ENCODE data around the gene ENHO. TPM values are rescaled to one million over a fixed set of nuclear protein-coding genes. Genes with fewer than 3 reads are reported as not detected.

Gene ENHO
- total RNA-seq = not detected

GRCh38 chr9:34522971-34523797, at the start of gene ENHO:
Gene ENHO (minus strand): TSS chr9:34522990. CDS start chr9:34521695, 1,295 bp downstream.
- Mint-ChIP-seq H3K27me3 (peaks cover 10% of the 10 kb centered on the region), H3K9me3 (no peaks in the 10 kb centered on the region), H3K4me1 (ENCODE audit: low read depth) (peaks cover 23% of the 10 kb centered on the region), H3K27ac (no peak within 1 kb of the TSS), H3K36me3 (ENCODE audit: low read depth) (no peaks in the 10 kb centered on the region), H3K4me3 (peak within 1 kb of the TSS; percentile 50)
- POLR2A ChIA-PET = interaction anchor here (0.8 to 1.1 kb wide), 2 partner anchors 25 to 97 kb away, joined by 3 read pairs; partner anchors contain the start of gene DCTN3
- DNase-seq (peak; percentile 86), ATAC-seq (peak; percentile 99)
- CTCF ChIA-PET = interaction anchor here (0.7 to 1.9 kb wide), 5 partner anchors 23 to 144 kb away, joined by 3 to 6 read pairs (median 4); no protein-coding TSS in a partner anchor
- intact Hi-C loops (cut with micrococcal nuclease) = no loop called here
- TF ChIP-seq CTCF (IDR thresholded peaks at IDR 0.05) = no peak

- TF ChIP-seq CTCF (IDR thresholded peaks at IDR 0.05) = no peak
- POLR2A ChIA-PET = no interaction called here
- CTCF ChIA-PET = no interaction called here
- Mint-ChIP-seq H3K27ac (no peak overlapping the region), H3K4me1 (ENCODE audit: low read depth) (peaks cover under 1% of the 10 kb centered on the region), H3K9me3 (no peaks in the 10 kb centered on the region), H3K36me3 (ENCODE audit: low read depth) (no peaks in the 10 kb centered on the region), H3K4me3 (no peak overlapping the region), H3K27me3 (peaks cover 21% of the 10 kb centered on the region)
- DNase-seq (no peak), ATAC-seq (no peak)
- intact Hi-C loops (cut with micrococcal nuclease) = no loop called here
Measured at GRCh38 chr9:34572092-34572491, 49.3 kb upstream of the ENHO start.

GRCh38 chr9:34571481-34571810, 48.7 kb upstream of the ENHO start:
- H3K27me3 Mint-ChIP-seq = peaks cover 23% of the 10 kb centered on the region
- DNase-seq (no peak), ATAC-seq (no peak)
- ChIA-PET POLR2A (no interaction called here), CTCF (interaction anchor here (1.7 kb wide), 2 partner anchors 9 to 20 kb away, joined by 5 to 8 read pairs; no protein-coding TSS in a partner anchor)
- H3K9me3 Mint-ChIP-seq = no peaks in the 10 kb centered on the region
- no peaks in the 10 kb centered on the region for H3K36me3 Mint-ChIP-seq (ENCODE audit: low read depth)
- no peaks in the 10 kb centered on the region for H3K4me1 Mint-ChIP-seq (ENCODE audit: low read depth)
- TF ChIP-seq CTCF (IDR thresholded peaks at IDR 0.05) = no peak
- intact Hi-C loops (cut with micrococcal nuclease) = no loop called here
- no peak overlapping the region for H3K27ac Mint-ChIP-seq
- no peak overlapping the region for H3K4me3 Mint-ChIP-seq

- no peaks in the 10 kb centered on the region for H3K36me3 Mint-ChIP-seq (ENCODE audit: low read depth)
- TF ChIP-seq CTCF (IDR thresholded peaks at IDR 0.05) = no peak
- ATAC-seq = no peak
- H3K4me1 Mint-ChIP-seq (ENCODE audit: low read depth) = no peaks in the 10 kb centered on the region
- ChIA-PET CTCF (interaction anchor here (1.7 kb wide), 2 partner anchors 9 to 21 kb away, joined by 5 to 8 read pairs; no protein-coding TSS in a partner anchor), POLR2A (no interaction called here)
- no peaks in the 10 kb centered on the region for H3K9me3 Mint-ChIP-seq
- H3K27me3 Mint-ChIP-seq = peaks cover 19% of the 10 kb centered on the region
- no peak overlapping the region for H3K27ac Mint-ChIP-seq
- intact Hi-C loops (cut with micrococcal nuclease) = no loop called here
- no peak overlapping the region for H3K4me3 Mint-ChIP-seq
- DNase-seq = no peak
Measured at GRCh38 chr9:34570809-34571480, 48.2 kb upstream of the ENHO start.

- intact Hi-C loops (cut with micrococcal nuclease) = no loop called here
- CTCF ChIA-PET = interaction anchor here (1.1 to 1.7 kb wide), 3 partner anchors 8 to 33 kb away, joined by 4 to 8 read pairs (median 5); no protein-coding TSS in a partner anchor
- Mint-ChIP-seq H3K27me3 (peaks cover 16% of the 10 kb centered on the region), H3K36me3 (ENCODE audit: low read depth) (no peaks in the 10 kb centered on the region), H3K9me3 (no peaks in the 10 kb centered on the region), H3K4me3 (no peak overlapping the region), H3K4me1 (ENCODE audit: low read depth) (no peaks in the 10 kb centered on the region), H3K27ac (no peak overlapping the region)
- DNase-seq (no peak), ATAC-seq (no peak)
- TF ChIP-seq CTCF (IDR thresholded peaks at IDR 0.05) = no peak
- POLR2A ChIA-PET = no interaction called here
Measured at GRCh38 chr9:34570376-34570775, 47.6 kb upstream of the ENHO start.

Data from activated CD8-positive, alpha-beta T cell treated with anti-CD3 and anti-CD28 coated beads for 36 hours (primary cell).